Retinal pigment epithelial cell (primary cell): ENCODE measurements around the gene POLR2I.

Source experiments
- DNase-seq: peaks from one replicate; pipeline ENCODE4 v3.0.0-alpha.2; 2010; ENCODE audit warnings: low read depth
- H3K4me3 ChIP-seq: 2 replicates; pipeline ENCODE4 v1.5.1; 2011; ENCODE audit warnings: mild to moderate bottlenecking, low read length, control low read depth, moderate library complexity
- CTCF ChIP-seq: conservative IDR thresholded peaks from 2 replicates; pipeline ENCODE4 v1.5.1; 2011; ENCODE audit warnings: low read depth, low read length, control low read depth, inconsistent platforms

Gene POLR2I

GRCh38 chr19:36151144-36152018, 36.7 kb upstream of the POLR2I start:
- no peak for DNase-seq
- TF ChIP-seq CTCF = no peak
- peak overlapping the region; percentile 21 for H3K4me3 ChIP-seq

GRCh38 chr19:36150586-36150985, 35.9 kb upstream of the POLR2I start:
- TF ChIP-seq CTCF = no peak
- H3K4me3 ChIP-seq = no peak overlapping the region
- no peak for DNase-seq

- no peak for TF ChIP-seq CTCF
- no peak for DNase-seq
- H3K4me3 ChIP-seq = no peak overlapping the region
Measured at GRCh38 chr19:36149673-36150406, 35.2 kb upstream of the POLR2I start.

GRCh38 chr19:36144624-36145023, 29.9 kb upstream of the POLR2I start:
- no peak for DNase-seq
- no peak for TF ChIP-seq CTCF
- H3K4me3 ChIP-seq = no peak overlapping the region

GRCh38 chr19:36142496-36142895, 27.8 kb upstream of the POLR2I start:
- TF ChIP-seq CTCF = no peak
- no peak overlapping the region for H3K4me3 ChIP-seq

GRCh38 chr19:36142046-36142445, 27.4 kb upstream of the POLR2I start:
- TF ChIP-seq CTCF = no peak
- no peak overlapping the region for H3K4me3 ChIP-seq
- DNase-seq = no peak

More at GRCh38 chr19:36142496-36142895, 27.8 kb upstream of the POLR2I start:
- no peak for DNase-seq
